GM21528 (cell line): Measurements from ENCODE around the gene SH2D4B.

Experiments used
- ATAC-seq: cut with Tn5 transposase; IDR thresholded peaks from one replicate; pipeline ENCODE4 v1.9.1; 2021; ENCODE audit warnings: mild to moderate bottlenecking, moderate library complexity; ENCODE audit not compliant: unreplicated experiment, low FRiP score

SH2D4B gene

GRCh38 chr10:80537736-80538480, at the start of gene SH2D4B:
Gene SH2D4B, plus strand, starts transcription at chr10:80537902. Its CDS starts 430 bp downstream, at chr10:80538332.
- ATAC-seq, result no peak

GRCh38 chr10:80488539-80489066, 49.1 kb upstream of the SH2D4B start:
- ATAC-seq, result no peak

DNA sequence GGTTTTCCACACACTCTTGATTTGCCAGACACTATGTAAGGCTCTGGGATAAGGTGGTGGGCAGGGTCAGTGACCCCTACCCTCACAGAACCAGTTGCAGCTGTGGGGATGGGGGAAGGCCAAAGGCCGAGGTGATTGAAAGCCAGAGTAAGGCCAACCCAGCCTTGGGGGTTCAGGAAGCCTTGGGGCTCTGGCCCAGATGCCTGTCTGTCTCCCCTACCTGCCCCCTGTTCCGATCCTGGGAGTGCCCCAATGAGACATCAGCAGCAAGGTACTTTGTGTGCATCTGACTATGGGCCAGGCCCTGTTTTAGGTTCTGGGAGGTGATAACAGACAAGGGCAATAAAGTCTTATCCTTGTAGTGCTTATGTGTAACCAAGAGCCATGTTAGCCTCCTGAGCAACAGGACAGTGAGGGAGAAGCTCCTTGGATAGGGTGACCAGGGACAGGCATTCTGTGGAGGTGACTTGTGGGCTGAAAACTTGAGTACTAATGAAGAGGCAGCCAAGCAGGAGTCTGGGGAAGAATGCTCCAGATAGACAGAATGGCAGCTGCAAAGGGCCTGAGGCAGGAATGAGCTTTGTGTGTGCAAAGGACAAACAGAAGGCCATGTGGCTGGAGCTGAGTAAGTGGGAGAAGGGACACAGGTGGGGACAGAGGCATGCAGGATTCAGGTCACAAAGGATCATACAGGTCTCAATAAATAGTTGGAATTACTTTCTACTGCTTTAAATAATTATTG, 48.2 kb upstream of the SH2D4B start:
- ATAC-seq, result no peak

DNA sequence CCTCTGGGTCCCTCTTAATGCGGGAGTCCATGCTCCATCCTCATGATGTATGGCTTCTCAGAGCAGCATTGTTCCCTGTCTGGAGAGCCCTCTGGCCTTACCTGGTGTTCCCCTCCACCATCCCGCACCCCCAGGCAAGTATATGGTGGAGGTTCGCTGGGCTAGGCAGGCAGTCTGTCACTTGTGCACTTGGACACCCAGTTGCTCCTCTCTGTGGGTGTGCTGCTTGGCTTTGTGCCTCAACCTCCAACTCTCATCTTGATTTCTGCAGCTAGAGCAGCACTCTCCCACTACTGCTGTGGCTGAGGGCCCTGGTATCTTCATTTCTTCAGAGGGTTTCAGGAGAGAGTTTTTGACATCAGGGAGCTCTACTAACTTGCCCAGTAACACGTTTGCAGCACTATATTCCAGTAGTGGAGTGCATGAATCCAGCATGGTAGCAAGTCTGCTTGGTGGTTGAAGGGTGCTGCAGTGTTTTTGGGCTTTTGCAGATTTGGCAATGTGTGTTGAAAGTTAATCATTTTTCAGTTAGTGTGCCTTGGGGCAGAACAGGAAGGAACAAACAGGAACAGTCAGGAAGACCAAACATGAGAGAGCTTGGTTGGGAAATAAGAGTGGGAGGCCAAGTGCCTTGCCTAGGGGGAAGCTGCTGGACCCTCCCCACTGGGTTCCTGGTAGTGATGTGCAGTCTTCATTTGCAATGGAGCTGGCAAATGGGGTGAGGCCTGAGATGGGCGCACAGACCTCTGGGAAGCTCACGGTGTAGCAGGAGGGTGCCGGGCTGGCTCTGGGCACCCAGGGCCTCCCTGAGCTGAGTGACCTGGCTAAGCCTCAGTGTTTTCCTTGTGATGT, 46.2 kb upstream of the SH2D4B start:
- no peak for ATAC-seq

GRCh38 chr10:80492848-80493521, 44.7 kb upstream of the SH2D4B start:
- ATAC-seq, result peak; percentile 36

- ATAC-seq, result peak; percentile 68
Observed at GRCh38 chr10:80493522-80494051, 44.1 kb upstream of the SH2D4B start.

- ATAC-seq, result no peak
Observed at GRCh38 chr10:80496555-80497172, 41.0 kb upstream of the SH2D4B start.

- ATAC-seq, result no peak
Observed at GRCh38 chr10:80497187-80498077, 40.3 kb upstream of the SH2D4B start.

DNA sequence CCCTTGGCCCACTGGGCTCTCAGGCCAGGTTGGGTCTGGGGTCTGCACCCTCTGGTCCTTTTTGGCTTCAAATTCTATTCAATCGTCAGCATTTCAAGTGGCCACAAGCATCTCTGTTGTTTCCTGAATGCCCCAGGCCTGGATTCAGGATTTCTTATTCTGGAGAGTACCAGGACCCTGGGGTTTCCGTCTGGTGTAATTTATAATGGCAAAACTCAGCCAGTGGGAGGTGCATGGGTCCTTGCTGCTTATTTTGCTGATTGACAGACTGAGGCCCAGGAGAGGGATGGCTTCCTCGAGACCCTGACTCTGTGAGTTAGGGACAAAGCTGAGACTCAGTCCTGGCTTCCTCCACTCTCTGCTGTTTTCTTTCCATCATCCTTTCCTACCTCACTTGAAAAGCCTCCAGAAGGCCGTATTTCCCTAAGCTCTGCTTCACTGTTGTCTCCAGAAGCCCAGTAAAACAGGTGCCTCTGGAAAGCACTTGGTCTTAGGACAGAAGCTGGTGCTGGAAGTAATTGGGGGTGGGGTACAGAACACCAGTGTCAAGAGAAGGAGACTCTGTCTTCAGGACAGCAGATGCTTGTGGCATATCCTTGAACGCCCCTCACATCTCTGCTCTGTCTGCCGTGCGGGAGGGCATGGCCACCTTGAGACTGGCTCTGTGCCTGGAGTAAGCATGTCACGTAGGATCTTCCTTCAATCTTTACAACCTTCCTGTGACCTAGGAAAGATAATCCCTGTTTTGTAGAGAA, 39.4 kb upstream of the SH2D4B start:
- ATAC-seq, result no peak

DNA sequence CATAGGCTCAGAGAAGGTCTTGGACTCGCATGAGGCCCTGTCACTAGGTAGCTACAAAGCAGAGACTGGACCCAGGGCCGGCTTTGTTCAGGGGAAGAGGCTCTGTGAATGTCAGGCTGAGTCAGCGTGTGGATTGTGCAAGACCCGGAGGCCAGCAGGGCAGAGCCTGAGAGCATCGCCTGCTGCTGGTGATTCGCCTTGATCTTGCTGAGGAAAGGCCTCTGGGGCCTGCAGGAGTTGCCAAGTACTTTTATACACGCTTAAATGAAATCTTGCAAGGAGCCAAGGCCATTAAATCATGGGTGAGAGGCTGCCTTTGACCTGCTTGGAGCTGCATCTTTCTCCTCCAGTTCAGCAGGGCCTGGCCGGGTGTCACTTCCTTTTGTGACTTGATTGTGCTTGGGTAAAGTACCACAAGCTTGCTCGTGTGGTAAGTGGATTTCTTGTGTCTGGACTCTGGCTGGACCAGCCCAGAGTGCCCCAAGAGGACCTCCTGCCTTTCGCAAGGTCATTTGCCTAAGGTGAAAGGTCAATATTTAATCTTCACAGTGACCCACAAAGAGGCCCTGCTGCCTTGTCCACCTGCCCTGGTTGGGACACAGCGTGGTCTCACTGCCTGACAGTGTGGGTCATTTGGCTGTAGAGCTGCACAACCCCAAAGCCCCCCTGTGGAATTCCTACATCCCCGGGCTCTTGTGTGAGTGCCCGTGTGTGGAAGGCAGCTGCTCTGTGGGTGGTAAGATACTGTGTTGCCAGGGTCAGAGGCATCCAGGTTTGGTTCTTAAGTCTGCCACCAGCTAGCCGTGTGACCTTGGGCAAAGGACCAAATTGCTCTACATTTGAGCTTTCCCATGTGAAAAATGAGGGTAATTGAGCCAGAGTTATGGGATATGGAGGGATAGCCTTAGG, 38.6 kb upstream of the SH2D4B start:
- no peak for ATAC-seq

GRCh38 chr10:80500572-80501380, 36.9 kb upstream of the SH2D4B start:
- peak; percentile 53 for ATAC-seq

- ATAC-seq, result no peak
Observed at GRCh38 chr10:80501381-80501912, 36.3 kb upstream of the SH2D4B start.

GRCh38 chr10:80501913-80502521, 35.7 kb upstream of the SH2D4B start:
- no peak for ATAC-seq

DNA sequence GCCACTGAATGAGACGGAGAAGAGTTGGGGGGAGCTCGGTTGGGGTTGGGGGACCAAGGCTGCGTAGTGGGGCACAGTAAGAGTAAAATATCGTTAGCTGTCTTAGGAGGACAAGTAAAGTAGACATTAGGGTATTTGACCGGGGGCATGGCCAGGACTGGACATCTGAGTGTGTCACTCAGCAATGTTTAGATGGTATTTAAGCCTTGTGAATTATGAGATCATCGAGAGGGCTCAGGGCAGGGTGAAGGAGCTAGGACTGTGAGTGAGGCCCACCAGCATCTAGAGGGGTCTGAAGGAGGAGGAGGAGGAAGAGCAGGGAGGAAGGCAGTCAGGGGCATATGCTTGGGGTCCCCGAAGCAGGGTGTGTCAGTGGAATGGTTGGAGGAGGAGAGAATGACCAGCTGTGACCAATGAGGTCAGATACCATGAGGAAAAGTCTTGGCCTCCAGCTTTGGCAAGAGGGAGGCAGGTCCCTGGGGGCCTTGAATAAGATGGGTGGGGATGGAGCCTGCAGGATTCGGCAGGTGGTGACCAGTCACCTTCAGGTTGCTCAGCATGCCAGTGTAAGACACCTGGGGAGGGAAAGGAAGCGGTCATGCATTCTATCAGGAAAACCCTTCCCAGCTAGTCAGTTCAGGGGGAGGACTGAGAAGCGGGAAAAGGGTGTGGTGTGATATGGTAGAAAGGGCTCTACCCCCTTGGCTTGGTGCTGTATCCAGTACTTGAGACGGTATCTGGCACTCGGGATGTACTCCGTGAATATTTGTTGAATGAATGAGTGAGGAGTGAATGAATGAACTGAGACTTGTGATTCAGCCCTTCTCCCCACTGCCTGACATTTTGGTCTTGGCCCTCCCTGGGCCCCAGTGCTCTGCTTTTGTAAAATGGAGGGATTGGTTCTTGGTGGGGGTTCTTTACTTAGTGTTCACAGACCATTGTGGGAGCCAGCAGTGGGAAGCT, 34.8 kb upstream of the SH2D4B start:
- ATAC-seq, result no peak
